ENCODE measurements around the gene ITGAV.
"Not testable (repeated sequence)": the region's sequence is repeated elsewhere in the genome, so short reads cannot be mapped to it uniquely, and the experiment has no call there.

Gene ITGAV

DNA sequence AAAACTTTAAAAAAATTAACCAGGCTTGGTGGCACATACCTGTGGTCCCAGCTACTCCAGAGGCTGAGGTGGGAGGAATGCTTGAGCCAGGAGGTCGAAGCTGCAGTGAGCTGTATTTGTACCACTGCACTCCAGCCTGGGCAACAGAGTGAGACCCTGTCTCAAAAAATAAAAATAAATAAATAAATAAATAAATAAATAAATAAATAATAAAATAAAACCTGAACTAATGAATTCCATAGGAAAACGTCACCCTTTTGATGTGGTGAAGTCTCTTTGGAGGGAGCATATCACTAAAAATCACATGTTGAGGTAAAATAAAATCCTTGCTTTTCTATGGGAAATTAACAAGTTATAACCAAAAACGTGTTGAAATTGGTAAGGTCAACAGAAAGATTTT, 29.6 kb upstream of the ITGAV start:
- H3K9ac ChIP-seq (ENCODE audit: low read length): no peak overlapping the region
- H3K36me3 ChIP-seq (replicated peaks; ENCODE audit: low read depth, low read length): no peaks in the 10 kb centered on the region
- H3K9me3 ChIP-seq (ENCODE audit: insufficient read depth, low read length): no peaks in the 10 kb centered on the region
- no peak overlapping the region for H2AFZ ChIP-seq (ENCODE audit: low read depth, low read length)
- no peaks in the 10 kb centered on the region for H3K4me1 ChIP-seq (ENCODE audit: low read length)
- H3K4me2 ChIP-seq (ENCODE audit: low read length): no peak overlapping the region
- no peaks in the 10 kb centered on the region for H3K27me3 ChIP-seq (ENCODE audit: low read depth, low read length)
- H4K20me1 ChIP-seq (ENCODE audit: insufficient read depth, low read length): no peaks in the 10 kb centered on the region
- no peak overlapping the region for H3K27ac ChIP-seq (ENCODE audit: low read length)
- TF ChIP-seq EZH2phosphoT487 (IDR thresholded peaks at IDR 0.05; ENCODE audit: low read depth): no peak
- TF ChIP-seq, protein P1, sequence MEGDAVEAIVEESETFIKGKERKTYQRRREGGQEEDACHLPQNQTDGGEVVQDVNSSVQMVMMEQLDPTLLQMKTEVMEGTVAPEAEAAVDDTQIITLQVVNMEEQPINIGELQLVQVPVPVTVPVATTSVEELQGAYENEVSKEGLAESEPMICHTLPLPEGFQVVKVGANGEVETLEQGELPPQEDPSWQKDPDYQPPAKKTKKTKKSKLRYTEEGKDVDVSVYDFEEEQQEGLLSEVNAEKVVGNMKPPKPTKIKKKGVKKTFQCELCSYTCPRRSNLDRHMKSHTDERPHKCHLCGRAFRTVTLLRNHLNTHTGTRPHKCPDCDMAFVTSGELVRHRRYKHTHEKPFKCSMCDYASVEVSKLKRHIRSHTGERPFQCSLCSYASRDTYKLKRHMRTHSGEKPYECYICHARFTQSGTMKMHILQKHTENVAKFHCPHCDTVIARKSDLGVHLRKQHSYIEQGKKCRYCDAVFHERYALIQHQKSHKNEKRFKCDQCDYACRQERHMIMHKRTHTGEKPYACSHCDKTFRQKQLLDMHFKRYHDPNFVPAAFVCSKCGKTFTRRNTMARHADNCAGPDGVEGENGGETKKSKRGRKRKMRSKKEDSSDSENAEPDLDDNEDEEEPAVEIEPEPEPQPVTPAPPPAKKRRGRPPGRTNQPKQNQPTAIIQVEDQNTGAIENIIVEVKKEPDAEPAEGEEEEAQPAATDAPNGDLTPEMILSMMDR (IDR thresholded peaks at IDR 0.05; ENCODE audit: low read depth, low read length): no peak
- no peaks in the 10 kb centered on the region for H3K79me2 ChIP-seq (ENCODE audit: low read length)
- no peak overlapping the region for H3K4me3 ChIP-seq (ENCODE audit: low read length)

DNA sequence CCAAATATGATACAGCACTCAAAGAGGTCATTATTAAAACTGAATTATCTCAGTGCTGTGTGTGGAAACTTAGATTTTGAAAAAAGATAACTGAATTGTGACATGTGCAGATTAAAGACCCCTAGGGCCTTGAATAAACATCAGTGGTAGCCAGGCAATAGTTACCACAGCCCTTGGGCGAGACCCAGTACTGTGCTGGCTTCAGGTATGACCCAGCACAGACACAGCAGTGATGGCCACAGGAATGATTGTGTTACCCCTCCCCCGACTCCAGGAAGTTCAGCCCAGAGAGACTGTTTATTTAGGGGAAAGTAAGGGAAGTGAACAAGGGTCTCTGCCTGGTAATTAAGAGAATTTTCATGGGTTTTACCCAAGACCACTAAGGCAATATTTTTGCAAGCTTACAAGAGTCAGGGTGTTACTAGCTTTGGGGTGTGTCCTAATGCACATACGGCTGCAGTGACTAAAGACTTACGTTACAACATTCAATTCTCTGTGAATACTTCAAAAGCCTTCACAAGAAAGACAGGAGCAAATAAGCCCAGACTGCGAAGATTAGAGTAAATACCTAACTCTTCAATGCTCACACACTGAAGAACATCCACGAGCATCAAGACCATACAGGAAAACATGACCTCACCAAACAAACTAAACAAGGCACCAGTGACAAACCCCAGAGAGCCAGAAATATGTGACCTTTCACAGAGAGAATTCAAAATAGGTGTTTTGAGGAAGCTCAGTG, 28.2 kb upstream of the ITGAV start:
- Histone ChIP-seq H2AFZ (ENCODE audit: low read depth, low read length) (no peak overlapping the region), H3K9me3 (ENCODE audit: insufficient read depth, low read length) (no peaks in the 10 kb centered on the region), H3K4me1 (ENCODE audit: low read length) (no peaks in the 10 kb centered on the region), H4K20me1 (ENCODE audit: insufficient read depth, low read length) (no peaks in the 10 kb centered on the region), H3K9ac (ENCODE audit: low read length) (no peak overlapping the region), H3K27me3 (ENCODE audit: low read depth, low read length) (no peaks in the 10 kb centered on the region), H3K79me2 (ENCODE audit: low read length) (no peaks in the 10 kb centered on the region), H3K36me3 (replicated peaks; ENCODE audit: low read depth, low read length) (no peaks in the 10 kb centered on the region), H3K27ac (ENCODE audit: low read length) (no peak overlapping the region), H3K4me3 (ENCODE audit: low read length) (no peak overlapping the region), H3K4me2 (ENCODE audit: low read length) (no peak overlapping the region)
- TF ChIP-seq, protein P1 (IDR thresholded peaks at IDR 0.05; ENCODE audit: low read depth, low read length): no peak
- TF ChIP-seq EZH2phosphoT487 (IDR thresholded peaks at IDR 0.05; ENCODE audit: low read depth): no peak

DNA sequence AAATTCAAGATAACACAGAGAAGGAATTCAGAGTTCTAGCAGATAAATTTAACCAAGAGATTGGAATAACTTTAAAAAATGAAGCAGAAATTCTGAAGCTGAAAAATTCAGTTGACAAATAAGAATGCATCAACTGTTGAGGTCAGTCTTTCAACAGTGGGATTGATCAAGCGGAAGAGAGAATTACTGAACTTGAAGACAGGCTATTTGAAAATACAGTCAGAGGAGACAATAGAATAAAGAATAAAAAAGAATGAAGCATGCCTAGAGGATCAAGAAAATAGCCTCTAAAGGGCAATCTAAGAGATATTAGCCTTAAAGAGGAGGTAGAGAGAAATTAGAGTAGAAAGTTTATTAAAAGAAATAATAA, 27.7 kb upstream of the ITGAV start:
- Histone ChIP-seq H3K9ac (ENCODE audit: low read length) (no peak overlapping the region), H3K36me3 (replicated peaks; ENCODE audit: low read depth, low read length) (no peaks in the 10 kb centered on the region), H3K27ac (ENCODE audit: low read length) (no peak overlapping the region), H3K9me3 (ENCODE audit: insufficient read depth, low read length) (no peaks in the 10 kb centered on the region), H3K79me2 (ENCODE audit: low read length) (no peaks in the 10 kb centered on the region), H3K4me3 (ENCODE audit: low read length) (no peak overlapping the region), H2AFZ (ENCODE audit: low read depth, low read length) (no peak overlapping the region), H3K4me1 (ENCODE audit: low read length) (no peaks in the 10 kb centered on the region), H3K27me3 (ENCODE audit: low read depth, low read length) (no peaks in the 10 kb centered on the region), H3K4me2 (ENCODE audit: low read length) (no peak overlapping the region), H4K20me1 (ENCODE audit: insufficient read depth, low read length) (no peaks in the 10 kb centered on the region)
- no peak for TF ChIP-seq EZH2phosphoT487 (IDR thresholded peaks at IDR 0.05; ENCODE audit: low read depth)
- TF ChIP-seq, protein P1 (IDR thresholded peaks at IDR 0.05; ENCODE audit: low read depth, low read length): no peak

DNA sequence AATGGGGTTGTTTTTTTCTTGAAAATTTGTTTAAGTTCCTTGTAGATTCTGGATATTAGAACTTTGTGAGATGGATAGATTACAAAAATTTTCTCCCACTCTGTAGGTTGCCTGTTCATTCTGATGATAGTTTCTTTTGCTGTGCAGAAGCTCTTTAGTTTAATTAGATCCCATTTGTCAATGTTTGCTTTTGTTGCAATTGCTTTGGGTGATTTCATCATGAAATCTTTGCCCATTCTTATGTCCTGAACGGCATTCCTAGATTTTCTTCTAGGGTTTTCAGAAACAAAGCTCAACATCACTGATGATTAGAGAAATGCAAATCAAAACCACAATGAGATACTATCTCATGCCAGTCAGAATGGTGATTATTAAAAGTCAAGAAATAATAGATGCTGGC, 21.3 kb upstream of the ITGAV start:
- H3K9me3 ChIP-seq (ENCODE audit: insufficient read depth, low read length); H2AFZ ChIP-seq (ENCODE audit: low read depth, low read length); H3K9ac ChIP-seq (ENCODE audit: low read length); H3K4me3 ChIP-seq (ENCODE audit: low read length); H3K4me2 ChIP-seq (ENCODE audit: low read length); H3K27me3 ChIP-seq (ENCODE audit: low read depth, low read length); H4K20me1 ChIP-seq (ENCODE audit: insufficient read depth, low read length); H3K27ac ChIP-seq (ENCODE audit: low read length); H3K36me3 ChIP-seq (replicated peaks; ENCODE audit: low read depth, low read length); H3K79me2 ChIP-seq (ENCODE audit: low read length); H3K4me1 ChIP-seq (ENCODE audit: low read length): not testable (repeated sequence)

DNA sequence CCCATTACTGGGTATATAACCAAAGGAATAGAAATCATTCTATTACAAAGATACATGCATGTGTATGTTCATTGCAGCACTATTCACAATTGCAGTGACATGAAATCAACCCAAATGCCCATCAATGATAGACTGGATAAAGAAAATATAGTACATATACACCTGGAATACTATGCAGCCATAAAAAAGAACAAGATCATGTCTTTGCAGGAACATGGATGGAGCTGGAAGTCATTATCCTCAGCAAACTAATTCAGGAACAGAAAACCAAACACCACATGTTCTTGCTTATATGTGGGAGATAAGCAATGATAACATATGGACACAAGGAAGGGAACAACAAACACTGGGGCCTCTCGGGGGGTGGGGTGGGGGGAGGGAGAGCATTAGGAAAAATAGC, 20.7 kb upstream of the ITGAV start:
- not testable (repeated sequence) for H3K9ac ChIP-seq (ENCODE audit: low read length); H3K4me1 ChIP-seq (ENCODE audit: low read length); H3K4me2 ChIP-seq (ENCODE audit: low read length); H3K36me3 ChIP-seq (replicated peaks; ENCODE audit: low read depth, low read length); H3K27ac ChIP-seq (ENCODE audit: low read length); H3K9me3 ChIP-seq (ENCODE audit: insufficient read depth, low read length); H3K27me3 ChIP-seq (ENCODE audit: low read depth, low read length); H4K20me1 ChIP-seq (ENCODE audit: insufficient read depth, low read length); H3K4me3 ChIP-seq (ENCODE audit: low read length); H3K79me2 ChIP-seq (ENCODE audit: low read length); H2AFZ ChIP-seq (ENCODE audit: low read depth, low read length)
